HG03064 (cell line): ENCODE data around the gene TPCN1.

Experiments
- ATAC-seq: cut with Tn5 transposase; IDR thresholded peaks from one replicate; pipeline ENCODE4 v1.9.1; 2021; ENCODE audit warnings: low read depth; ENCODE audit not compliant: unreplicated experiment

TPCN1 gene

DNA sequence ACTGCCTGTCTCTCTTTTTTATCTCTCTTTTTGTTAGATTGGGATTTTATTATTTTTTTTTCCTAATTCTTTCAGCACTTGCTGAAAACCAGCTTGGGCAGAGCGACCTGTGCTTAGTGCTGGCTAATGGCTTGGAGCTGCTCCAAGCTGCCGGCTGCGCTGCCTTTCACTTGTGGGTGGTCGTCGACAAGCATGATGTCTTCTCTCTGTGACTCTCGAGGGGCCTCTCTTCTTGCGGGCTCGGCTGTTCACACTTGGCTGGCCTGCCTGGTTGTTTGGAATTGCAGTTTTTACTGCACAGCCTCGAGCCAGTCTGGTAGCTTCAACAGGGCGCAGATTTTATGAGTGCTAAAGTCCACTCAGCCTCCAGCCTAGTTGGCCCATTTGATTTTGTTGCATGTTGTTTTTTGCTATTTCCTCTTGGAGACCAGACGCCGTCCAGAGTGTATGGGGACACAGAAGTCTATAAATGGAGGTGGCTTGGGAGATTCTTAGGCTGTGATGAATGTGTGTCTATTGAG, 18.6 kb downstream of the TPCN1 start:
- ATAC-seq, result no peak

DNA sequence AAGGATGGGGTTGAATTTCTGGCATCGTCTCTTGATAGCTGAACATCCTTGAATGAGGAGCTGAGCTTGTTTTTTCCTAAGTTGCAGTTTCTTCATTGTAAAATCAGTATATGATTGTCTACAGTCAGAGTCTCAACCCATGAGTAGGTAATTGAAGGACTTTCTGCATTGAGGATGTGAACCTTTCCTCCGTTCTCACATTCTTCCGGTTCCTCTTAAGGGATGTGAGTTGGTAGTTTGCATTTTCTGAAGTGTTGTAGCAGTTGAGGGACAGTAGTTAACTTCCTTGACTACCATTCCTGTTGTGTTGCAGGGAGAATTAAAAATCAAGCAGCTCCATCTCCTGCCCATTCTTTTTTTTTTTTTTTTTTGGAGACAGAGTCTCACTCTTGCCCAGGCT, 19.1 kb downstream of the TPCN1 start:
- ATAC-seq, result no peak

DNA sequence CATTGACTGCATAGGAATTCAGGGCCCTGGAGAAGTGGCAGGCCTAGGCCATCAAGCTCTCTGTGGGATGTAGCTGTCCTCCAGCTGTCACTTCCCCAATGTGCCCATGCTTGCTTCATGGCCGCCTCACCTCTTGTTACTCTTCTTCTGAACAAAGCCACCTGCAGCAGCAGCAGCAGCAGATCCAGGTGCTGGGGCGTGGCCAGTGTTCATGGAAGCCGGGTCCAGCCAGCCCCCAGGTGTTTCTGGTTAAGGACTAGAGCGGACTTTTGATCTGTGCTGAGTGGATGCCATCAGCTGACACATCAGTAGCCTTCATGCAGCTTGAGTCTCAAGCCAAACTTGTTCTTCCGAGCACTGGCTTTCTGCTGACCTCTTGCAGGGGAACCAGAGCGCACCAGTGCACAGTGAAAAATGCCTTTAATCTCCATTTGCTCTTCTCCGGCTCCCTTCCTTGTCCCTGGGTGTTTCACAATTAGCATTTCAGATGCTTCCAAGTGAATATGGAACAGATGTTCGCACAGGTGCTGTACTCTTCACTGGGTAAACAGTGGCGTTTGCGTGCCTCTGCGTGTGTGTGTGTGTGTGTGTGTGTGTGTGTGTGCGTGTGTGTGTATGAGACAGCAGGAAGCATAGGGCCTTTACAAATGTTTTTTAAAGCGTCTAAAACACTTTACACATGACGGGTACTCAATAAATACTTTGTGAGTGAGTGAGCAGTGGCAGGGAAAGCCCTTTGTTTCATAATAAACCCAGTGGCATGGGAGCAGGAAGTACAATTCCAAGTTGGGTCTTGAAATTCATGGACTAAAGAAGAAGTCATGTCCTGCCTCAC, 20.1 kb downstream of the TPCN1 start:
- ATAC-seq, result no peak

DNA sequence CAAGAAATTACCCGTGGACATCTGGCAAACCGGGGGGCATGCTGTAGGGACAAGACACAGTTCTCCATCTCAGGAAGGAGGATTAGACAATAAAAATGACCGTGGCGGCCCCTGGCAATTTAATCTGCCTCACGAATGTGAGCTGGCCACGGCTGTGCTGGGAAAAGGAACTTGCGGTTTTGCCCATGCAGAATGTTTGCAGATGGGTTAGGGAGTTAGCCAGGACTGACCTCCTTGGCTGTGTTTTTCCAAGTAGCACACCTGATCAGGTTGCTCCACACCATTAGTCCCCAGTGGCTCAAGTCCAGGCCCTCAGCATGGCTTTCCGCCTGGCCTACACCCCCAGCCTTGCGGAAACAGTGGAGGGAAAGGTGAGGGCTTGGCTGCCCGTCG, 20.8 kb downstream of the TPCN1 start:
- ATAC-seq, result no peak

DNA sequence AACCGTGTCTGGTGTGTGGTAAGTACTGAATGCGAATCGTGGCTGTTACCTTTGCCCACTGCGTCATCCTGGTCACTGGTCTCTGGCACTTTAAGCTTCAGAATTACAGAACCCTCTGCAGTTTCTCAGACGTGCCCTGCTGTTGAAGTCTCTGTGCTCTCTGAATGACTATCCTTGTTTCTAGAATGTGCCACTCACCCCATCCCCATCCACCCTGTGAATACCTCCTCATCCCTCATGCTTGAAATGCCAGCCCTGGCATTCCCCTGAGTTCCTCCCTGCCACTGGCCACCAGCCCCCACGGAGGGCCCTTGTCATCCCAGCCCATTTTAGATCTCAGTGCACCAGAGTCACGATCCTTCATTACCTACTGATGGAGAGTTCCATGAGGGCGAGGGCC, 21.3 kb downstream of the TPCN1 start:
- ATAC-seq, result no peak

DNA sequence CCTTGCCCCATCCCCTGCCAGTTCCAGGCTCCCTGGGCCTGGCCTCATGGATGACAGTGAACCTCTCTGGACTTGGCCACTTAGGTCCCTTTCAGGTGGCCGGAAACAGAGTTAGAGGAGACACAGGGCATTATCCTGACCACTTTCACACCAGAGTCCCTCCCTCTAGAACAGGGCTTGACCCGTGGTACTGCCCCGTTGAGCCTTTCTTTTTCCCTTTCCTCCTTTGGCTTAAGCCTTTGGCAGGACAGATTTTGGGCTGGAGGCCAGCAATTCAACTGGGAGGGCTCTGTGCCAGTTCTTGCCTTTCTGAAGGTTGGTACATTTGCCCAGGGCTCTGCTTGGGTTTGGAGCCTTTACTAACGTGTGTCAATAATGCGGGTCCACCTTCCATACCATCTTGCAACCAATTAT, 22.8 kb downstream of the TPCN1 start:
- no peak for ATAC-seq

DNA sequence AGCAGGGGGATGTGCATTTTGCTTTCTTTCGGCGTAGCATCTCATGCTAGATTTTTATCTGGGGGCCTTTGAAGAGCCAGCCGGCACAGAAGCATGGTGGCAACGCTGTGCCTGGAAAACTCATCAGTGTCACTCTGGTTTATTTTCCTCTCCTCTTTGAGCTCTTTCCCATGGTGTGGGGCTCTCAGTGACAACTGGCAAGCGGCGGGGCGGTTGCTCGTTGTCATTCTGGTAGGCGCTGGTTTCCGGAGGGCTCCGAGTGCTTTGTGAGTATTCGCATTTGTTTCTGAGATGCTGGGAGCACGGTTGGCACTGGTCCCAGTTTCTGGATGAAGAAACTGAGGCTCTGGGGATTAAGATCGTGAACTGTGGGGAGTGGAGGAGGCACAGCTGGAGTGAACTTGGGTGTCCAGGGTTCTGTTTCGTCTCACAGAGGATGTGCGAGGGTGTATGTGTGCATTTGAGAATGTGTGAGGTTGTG, 23.3 kb downstream of the TPCN1 start:
- no peak for ATAC-seq

DNA sequence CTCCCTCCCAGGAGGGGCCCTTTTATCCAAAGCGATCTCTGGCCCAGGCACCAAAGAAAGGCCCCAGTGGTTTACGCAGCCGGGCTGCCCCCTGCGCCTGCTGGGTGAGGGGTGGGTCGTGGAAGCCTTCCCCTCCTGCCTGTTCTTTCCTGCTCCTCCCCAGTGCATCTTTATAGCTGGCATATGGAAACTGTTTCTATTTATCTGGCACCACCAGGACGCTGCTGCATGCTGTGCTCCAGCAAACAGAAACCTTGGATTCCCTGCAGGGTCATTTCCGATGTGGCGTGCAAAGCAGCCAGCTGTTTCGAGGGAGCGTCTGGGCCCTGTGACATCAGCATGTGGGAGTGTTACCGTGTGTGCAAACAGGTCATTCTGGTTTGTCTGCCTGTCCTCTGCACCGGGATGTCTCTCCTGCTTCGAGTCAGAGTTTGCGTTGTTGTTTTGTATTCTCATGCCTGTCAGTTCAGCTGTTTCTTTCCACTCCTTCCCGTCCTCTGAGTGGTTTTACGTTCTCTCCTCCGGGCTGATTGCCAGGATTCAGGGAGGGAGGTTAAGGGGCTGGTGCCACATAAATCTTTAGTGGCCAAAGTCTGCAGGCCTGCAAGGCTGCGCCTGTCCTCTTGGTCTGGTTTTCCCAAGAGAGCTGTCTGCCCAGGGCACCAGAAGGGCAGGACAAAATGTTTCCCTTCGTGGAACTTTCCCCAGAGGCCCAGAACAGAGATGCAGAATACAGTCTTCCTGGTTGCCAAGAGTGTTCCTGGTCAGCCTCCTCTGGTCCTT, 24.6 kb downstream of the TPCN1 start:
- no peak for ATAC-seq

DNA sequence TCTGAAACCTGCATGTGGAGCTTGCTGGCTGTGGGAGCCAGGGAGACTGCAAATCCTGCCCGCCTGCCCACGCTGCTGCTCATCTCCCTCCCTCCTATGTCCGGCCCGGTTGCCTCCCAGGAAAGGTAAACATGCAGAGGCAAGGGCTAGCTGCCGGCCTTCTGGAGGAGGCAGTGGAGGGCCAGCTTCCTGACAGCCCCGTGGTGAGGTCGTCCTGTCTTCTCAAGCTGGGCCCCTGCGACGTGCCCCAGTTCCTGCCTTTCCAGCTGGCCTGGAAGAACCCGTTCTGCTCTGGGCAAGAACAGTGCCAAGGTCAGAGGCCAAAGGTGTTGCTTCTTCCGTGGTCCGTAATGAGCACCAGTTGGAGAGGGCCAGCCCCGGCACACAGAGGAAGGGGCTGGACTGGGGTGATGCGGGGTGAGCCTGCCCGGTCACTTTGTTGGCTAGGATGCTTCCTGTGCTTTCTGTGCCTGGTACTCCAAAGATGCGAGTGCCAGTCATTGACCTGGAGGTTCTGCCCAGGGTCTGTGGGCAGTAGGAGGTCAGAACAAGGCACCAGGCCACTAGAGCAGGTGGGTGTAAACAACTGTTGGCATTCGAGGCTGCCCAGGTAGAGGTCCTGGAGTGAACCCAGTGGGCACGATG, 25.3 kb downstream of the TPCN1 start:
- ATAC-seq, result no peak

DNA sequence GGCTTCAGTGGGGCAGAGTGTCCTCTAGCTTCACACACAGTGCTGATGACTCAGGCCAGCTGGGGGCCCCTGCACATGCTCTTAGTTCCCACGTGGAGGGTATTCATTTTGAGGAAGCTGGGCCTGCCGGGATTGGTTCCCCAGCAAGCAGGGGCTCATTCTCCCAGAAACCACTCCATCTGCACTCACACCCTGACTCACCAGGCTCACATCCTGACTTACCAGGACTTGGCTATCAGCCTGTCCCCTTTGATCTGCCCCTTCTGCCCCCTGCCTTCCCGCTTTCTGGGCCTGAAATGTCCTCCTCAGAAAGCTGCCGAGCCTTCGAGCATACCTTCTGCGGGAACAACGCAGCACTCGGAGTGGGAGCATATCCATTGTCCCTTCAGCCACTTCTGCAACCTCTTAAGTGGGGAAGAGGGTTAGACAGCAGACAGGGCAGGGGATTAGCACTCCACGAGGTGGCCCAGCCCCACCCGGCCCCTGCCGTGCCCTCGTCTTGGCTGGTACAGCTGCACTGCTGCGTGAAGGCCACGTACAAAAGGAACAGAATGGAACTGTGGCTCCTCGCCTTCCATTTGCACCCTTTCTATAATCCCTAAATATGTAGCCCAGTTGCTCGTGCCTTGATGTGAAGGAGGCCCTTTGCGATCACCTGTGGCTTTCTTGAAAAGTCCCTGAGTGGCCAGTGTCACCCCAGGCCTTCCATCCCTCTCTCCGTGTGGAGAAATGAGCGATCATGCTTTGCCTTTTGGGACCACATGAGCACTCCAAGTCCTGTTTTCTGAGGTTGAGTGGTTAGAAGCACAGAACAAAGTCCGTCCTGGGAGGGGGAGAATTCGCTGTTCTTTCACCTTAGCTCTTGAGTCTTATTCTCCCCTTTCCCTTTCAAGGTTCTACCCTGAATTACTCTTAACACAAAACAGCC, 26.1 kb downstream of the TPCN1 start:
- ATAC-seq, result no peak

DNA sequence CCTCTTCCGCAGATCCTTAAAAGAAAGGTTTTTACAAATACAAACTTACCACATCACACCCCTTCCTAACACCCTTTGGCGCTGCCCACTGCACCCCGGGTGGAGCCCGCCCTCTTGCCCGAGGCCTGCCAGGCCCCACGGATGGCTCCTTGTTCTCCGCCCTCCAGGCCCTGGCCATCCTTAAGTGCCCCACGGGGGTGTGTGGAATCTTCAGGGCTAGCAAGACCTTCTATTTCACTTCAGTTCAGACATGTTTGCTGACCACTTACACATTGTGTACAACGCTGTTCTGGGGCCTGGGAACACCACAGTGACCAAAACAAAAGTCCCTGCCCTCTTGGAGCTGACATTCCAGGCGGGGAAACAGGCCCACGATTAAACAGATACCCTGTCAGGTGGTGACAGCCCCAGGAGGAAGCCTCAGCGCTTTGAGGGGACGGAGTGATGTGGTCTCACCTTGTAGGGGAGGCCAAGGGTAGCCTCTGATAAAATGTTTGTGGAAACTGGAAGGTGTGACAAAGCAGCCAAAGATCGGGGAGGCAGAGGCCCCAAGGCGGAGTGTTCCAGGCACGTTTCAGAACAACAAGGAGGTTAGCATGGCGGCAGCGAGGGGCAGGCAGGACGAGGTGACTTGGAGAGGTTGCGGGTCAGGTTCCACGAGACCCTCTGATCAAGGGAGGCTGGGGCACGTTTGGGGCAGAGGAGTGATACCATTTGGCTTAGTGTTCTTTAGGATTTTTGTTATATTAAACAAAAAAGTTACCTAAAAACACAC, 27.0 kb downstream of the TPCN1 start:
- ATAC-seq, result no peak

DNA sequence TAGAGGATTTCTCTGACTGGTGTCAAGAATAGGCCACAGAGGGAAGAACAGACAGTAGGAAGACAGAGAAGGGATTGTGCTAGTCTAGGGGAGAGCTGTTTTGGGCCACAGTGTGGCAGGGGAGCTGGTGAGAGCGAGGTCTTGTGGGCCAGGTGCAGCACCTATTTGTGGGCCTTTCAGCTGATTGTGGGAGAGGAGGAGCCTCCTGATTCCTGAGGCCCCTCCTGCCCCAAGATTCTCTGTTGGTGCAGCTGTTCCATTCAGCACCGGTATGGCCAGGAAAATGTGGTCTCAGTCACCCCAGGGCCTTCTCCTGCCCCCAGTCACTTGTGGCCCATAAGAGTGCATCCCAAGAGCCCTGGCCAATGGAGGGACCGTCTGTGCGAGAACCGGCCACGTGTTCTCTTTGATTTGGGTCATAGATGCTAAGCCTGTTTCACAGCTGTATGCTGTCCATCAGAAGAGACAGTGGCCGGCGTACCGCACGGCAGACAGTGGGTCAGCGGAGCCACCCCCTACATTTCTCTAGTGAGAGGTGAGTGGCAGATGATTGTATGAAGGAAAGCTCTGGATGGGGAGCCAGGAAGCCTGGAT, 27.7 kb downstream of the TPCN1 start:
- ATAC-seq, result no peak

DNA sequence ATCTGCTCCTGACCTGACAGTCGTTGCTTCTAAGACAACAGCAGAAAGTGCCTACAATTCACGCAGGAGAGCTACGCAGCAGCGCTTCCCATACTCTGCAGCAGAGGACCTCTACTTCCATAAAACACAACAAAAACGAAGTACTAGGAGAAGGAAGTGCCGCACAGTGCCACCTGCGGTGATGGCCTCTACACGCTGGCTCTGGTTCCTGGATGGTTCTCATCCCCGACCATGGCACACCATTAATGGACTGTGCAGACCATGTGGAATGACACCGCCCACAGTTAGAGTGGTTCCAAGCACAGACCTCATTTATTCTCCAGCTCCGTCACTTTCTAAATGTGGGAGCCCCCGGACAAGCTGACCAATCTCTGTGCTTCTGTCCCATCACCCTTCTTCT, 28.3 kb downstream of the TPCN1 start:
- ATAC-seq, result no peak

DNA sequence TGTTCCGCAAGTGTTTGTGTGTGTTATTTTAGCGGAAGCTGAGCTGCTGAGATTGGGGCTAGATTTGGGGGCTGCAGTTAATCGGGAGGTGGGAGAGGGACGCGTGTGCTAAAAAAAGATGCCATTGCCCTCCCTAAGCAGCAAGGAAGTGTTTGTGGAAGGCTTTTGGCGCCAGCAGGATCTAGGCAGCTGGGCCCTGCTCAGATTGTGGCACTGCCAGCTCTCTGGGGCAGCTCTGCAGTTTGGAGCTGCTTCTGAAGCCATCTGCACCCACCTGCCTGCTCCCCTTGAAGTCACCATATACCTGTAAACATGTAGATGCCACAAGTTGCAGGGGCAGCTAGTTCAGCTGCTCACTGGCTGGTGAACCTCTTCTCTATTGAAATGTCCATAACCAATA, 28.8 kb downstream of the TPCN1 start:
- ATAC-seq, result no peak

DNA sequence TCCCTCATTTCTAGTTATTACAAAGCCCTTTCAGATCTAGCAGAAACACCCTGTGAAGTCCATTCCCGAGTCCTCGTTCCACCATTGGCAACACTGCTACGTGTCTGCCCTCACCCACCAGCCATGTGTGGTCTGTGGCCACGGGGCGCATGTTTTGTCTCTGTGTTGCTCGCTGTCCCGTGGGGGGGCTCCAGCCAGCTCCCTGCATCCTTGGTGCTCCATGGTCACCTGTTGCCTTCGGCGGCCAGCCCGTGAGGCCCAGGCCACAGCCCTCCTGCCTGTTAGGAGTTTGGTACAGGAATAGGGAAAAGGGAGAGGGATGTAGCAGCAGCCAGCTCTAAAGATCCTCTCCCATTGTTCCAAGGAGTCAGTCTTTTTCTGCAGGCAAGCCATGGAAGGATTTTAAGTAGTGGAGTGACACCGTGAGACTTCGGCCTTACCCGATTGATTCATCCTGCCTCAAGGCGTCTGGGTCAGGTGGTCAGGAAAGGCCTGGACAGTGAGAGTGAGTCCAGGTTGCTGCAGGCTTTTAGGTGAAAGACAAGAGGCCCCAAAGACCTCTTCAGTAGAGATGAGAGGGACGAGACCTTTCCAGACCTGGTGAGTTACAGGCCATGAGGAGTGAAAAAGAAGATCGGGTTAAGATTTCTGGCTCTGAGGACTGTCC, 30.3 kb downstream of the TPCN1 start:
- ATAC-seq, result no peak

DNA sequence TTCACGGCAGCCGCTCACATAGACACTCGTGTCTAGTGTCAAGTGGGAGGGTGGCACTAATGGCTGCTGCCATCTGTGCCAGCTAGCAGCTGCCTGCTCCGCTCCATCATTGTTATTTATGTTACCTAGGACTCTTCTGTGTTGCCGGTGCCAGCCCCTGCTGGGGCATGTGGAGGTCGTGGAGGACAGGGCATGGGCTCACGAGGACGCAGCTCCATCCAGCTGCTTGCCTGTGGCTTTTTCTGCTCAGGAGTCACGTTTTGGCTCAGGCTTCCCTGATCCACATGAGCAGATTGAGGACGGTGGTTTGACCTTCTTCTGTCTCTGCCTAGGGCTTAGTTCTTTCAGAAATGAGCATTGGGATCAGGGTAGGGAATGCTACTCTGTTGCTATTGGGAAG, 31.2 kb downstream of the TPCN1 start:
- ATAC-seq, result no peak

DNA sequence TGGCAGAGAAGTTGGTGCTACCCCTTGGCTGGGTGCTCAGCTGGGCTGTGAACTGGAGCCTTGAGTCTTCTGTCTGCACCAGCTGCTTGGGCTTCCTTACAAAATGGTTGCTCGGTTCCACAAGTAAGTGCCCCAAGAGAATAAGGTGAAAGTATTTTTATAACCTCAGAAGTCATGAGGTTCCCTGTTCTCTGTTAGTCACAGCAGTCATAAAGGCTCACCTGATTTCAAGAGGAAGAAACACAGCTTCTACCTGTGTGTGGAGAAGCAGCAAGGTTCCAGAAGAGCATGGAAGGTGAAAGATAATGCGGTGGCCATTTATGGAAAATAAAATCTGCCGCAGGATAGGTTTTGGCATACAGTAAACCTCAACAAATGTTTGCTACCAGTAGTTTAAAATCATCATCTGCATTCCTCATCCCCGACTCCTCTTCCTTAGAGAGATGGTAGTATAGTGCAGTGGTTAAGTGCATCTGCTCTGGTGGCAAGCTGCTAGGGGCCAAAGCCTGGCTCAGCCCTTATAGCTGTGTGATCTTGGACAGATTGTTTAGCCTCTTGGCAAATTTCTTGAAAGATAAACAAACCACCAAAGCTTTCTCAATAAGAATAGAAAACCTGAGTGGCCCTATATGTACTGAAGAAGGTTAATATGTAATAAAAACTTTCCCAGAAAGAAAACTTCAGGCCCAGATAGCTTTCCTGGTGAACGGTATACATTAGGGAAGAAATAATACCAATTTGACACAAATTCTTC, 32.4 kb downstream of the TPCN1 start:
- ATAC-seq, result no peak

DNA sequence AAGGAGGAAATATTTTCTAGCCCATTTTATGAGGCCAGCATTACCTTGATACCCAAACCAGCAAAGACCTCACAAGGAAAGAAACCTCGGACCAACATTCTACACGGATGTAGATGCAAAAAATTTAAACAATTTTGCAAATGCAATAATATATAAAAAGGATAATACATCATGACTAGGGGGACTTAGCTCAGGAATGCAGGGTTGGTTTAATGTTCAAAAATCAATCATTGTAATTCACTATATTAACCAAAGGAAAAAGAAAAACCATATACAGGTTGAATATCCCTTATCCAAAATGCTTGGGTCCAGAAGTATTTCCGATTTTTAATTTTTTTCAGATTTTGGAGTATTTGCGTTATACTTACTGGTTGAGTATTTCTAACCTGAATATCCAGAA, 33.0 kb downstream of the TPCN1 start:
- no peak for ATAC-seq
